C4-2B (cell line): ENCODE results near the gene FMNL2.

Experiments used
- ZFX ChIP-seq: fragments of 450-650 bp; IDR thresholded peaks from 2 replicates; pipeline ENCODE4 v1.6.1; 2017
- TF ChIP-seq, protein P1 (sequence below): fragments of 450-650 bp; conservative IDR thresholded peaks from 2 replicates; pipeline ENCODE4 v1.5.1; 2017; ENCODE audit warnings: mild to moderate bottlenecking

DNA sequence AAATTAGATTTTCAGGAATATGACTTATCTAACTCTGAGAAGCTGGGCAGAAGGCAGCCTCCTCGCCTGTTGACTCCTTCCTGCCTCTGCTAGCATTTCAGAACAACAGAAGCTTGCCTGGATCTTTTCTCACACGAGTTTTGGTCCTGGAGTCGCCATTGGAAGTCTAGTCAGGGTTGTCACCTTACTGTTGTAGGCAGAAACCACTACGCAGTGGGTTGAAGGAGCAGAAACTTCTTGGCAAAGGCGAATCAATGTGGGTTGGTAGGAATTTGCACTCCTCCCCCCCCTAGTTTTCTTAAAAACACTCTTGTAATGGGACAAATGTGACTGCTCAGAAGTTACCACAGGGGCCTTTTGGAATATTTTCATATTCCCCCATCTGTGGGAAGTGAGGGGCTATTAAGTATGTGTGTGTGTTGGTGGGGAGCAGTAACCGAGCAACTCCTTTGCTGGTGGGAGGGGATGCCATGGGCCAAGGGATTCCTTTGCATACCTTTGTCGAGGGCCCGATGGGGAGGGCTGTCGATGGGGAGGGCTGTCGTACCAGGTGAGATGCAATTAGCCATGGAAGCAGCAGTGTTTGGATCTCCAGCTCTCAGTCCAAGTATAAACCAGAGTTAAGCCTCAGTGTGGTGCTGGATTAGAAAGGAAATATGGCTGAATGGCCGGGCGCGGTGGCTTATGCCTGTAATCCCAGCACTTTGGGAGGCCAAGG, 117.4 kb downstream of the FMNL2 start:
- TF ChIP-seq, protein P1, sequence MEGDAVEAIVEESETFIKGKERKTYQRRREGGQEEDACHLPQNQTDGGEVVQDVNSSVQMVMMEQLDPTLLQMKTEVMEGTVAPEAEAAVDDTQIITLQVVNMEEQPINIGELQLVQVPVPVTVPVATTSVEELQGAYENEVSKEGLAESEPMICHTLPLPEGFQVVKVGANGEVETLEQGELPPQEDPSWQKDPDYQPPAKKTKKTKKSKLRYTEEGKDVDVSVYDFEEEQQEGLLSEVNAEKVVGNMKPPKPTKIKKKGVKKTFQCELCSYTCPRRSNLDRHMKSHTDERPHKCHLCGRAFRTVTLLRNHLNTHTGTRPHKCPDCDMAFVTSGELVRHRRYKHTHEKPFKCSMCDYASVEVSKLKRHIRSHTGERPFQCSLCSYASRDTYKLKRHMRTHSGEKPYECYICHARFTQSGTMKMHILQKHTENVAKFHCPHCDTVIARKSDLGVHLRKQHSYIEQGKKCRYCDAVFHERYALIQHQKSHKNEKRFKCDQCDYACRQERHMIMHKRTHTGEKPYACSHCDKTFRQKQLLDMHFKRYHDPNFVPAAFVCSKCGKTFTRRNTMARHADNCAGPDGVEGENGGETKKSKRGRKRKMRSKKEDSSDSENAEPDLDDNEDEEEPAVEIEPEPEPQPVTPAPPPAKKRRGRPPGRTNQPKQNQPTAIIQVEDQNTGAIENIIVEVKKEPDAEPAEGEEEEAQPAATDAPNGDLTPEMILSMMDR = no peak
- TF ChIP-seq ZFX = no peak
